Kidney epithelial cell (primary cell): ENCODE measurements around the gene XKR3. TPM values are rescaled to one million over a fixed set of nuclear protein-coding genes. Genes with fewer than 3 reads are reported as not detected.

ENCODE experiments used
- DNase-seq: peaks from one replicate; pipeline ENCODE4 v3.0.0-alpha.2; 2010; ENCODE audit warnings: low read depth
- H3K27me3 ChIP-seq: 2 replicates; pipeline ENCODE4 v1.6.0; 2011; ENCODE audit warnings: low read length; ENCODE audit not compliant: control insufficient read depth, insufficient read depth
- H3K36me3 ChIP-seq: 2 replicates; pipeline ENCODE4 v1.5.1; 2011; ENCODE audit warnings: low read length; ENCODE audit not compliant: control insufficient read depth, insufficient read depth
- H3K4me3 ChIP-seq: 2 replicates; pipeline ENCODE4 v1.5.1; 2011; ENCODE audit warnings: low read depth, mild to moderate bottlenecking, control low read depth, low read length
- total RNA-seq: library from RNA; depleted of rRNA; stranded (reverse); fragments of >200 nt; gene quantifications from 2 replicates; pipeline ENCODE4 v1.2.3, GENCODE V29; 2015
- TF ChIP-seq, protein P1 (sequence below): IDR thresholded peaks from 2 replicates; pipeline ENCODE4 v1.5.1; 2011; ENCODE audit warnings: mild to moderate bottlenecking, moderate library complexity, low read length, control low read depth, inconsistent platforms; ENCODE audit not compliant: insufficient read depth, poor library complexity, severe bottlenecking

The XKR3 gene
- total RNA-seq, 1 donor from 2014 or later, result not detected

DNA sequence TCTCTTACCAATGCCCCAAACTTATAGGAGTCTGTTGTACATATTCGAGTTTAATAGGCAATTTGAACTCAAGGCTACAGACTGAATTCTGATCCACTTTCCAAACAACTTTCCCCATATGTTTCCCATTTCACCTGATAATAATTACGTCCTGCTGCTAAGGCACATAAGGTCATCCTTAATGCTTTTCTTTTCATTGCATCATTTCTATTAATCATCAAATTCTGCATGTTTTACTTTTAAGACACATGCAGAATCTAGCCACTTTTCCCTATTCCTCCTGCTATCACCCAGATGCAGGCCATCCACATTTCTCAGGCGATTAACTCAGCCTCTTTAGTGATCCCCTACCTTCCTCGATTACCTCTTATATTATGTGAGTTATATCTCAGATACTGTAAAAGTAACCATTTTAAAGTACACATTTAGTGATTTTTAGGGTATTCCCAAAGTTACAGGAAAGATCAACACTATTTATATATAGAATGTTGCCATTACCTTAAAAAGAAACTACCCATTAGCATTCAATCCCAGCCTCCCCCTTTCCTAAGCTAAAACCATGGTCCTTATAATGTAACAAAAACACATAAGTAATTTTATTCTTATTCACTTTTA is 14.9 kb downstream of the XKR3 start:
- DNase-seq, result no peak
- no peaks in the 10 kb centered on the region for H3K27me3 ChIP-seq
- TF ChIP-seq, protein P1, sequence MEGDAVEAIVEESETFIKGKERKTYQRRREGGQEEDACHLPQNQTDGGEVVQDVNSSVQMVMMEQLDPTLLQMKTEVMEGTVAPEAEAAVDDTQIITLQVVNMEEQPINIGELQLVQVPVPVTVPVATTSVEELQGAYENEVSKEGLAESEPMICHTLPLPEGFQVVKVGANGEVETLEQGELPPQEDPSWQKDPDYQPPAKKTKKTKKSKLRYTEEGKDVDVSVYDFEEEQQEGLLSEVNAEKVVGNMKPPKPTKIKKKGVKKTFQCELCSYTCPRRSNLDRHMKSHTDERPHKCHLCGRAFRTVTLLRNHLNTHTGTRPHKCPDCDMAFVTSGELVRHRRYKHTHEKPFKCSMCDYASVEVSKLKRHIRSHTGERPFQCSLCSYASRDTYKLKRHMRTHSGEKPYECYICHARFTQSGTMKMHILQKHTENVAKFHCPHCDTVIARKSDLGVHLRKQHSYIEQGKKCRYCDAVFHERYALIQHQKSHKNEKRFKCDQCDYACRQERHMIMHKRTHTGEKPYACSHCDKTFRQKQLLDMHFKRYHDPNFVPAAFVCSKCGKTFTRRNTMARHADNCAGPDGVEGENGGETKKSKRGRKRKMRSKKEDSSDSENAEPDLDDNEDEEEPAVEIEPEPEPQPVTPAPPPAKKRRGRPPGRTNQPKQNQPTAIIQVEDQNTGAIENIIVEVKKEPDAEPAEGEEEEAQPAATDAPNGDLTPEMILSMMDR, result no peak
- H3K36me3 ChIP-seq, result no peaks in the 10 kb centered on the region
- H3K4me3 ChIP-seq, result no peak overlapping the region

DNA sequence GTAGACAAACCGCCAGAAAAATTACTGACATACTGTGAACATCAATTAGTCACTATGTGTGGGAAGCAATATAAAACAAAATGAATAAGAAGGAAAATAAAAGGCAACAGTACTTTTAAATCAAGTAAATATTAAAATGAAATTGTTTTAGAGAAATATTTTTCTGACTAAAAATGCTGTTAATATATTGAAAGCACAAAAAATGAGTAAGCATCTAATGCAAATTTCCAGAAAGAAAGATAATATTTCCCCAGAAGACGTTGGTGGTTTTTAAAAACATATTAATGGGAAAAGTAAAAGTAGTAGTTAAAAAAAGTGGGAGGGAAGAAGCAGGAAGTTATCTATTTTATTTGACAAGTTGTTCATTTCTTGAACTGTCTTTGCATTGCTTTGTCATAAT is 16.5 kb downstream of the XKR3 start:
- Histone ChIP-seq H3K27me3 (no peaks in the 10 kb centered on the region), H3K4me3 (no peak overlapping the region), H3K36me3 (no peaks in the 10 kb centered on the region)
- TF ChIP-seq, protein P1, result no peak
- DNase-seq, result no peak

DNA sequence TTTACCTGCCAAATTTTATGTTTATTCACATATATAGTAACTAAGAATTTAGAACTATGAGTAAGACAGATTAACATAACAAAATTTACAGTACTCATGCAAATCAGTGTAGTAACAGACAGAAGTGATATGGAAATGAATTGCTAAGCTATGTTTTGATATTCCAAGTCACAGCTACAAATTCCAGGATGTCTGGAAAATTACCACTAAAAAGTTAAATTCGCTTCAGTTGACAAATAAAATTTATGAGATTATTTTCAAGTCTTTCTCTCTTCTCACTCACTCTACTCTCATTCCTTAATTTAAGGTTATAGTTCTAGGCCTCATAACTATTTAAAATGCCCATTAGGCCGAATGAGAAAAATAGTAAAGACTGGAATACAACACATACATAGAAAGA is 18.1 kb downstream of the XKR3 start:
- Histone ChIP-seq H3K4me3 (no peak overlapping the region), H3K27me3 (no peaks in the 10 kb centered on the region), H3K36me3 (no peaks in the 10 kb centered on the region)
- DNase-seq, result no peak
- TF ChIP-seq, protein P1, result no peak

DNA sequence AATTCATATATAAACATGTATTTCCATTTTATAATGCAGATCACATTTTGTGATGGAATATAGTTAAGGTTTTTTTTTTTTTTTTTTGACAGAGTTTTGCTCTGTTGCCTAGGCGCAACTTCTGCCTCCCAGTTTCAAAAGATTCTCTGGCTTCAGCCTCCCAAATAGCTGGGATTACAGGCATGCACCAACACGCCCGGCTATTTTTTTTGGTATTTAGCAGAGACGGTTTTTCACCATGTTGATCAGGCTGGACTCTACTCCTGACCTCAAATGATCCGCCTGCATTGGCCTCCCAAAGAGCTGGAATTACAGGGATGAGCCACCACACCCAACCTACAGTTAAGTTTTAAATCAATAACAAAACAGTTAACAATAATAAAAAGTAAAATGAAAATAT is 18.8 kb downstream of the XKR3 start:
- Histone ChIP-seq H3K36me3 (no peaks in the 10 kb centered on the region), H3K27me3 (no peaks in the 10 kb centered on the region), H3K4me3 (no peak overlapping the region)
- TF ChIP-seq, protein P1, result no peak
- DNase-seq, result no peak

DNA sequence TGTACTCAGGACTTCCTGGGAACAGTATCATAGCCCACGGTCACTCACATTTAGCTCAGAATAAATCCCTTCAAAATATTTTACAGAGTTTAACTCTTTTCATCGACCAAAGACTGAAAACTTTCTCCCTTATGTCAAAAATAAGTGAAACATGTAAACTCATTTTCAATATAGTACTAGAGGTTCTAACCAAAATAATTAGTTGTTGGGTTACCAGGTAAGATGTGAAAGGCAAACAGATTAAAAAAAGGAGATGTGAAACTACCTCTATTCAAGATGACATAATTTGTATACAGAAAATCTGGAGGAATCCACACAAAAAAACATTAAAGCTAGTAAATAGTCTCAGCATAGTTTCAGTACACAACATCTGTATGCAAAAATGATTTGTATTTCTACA is 20.3 kb downstream of the XKR3 start:
- Histone ChIP-seq H3K4me3 (no peak overlapping the region), H3K27me3 (no peaks in the 10 kb centered on the region), H3K36me3 (no peaks in the 10 kb centered on the region)
- TF ChIP-seq, protein P1, result no peak
- no peak for DNase-seq

DNA sequence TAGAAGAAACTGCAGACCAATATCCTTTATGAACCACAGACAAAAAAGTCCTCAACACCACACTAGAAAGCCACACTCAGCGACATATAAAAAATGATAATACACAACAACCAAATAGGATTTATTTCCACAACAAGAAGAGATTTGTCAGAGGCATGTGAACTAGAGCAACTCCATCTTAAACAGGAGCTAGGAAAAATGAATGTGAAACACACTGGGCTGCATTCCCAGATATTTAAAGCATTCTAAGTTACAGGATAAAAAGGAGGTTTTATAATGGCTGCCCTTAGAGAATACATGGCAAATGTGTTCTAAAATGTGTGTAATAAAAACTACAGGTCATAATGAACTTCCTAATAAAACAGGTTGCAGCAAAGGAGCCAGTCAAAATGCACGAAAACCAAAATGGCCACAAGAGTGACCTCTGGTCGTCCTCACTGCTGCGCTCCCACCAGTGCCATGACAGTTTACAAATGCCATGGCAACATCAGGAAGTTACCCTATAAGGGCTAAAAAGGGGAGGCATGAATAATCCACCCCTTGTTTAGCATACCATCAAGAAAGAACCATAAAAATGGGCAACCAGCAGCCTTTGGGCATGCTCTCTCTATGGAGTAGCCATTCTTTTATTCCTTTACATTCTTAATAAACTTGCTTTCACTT is 21.8 kb downstream of the XKR3 start:
- no peak for DNase-seq
- no peak overlapping the region for H3K4me3 ChIP-seq
- TF ChIP-seq, protein P1, result no peak
- no peaks in the 10 kb centered on the region for H3K27me3 ChIP-seq
- no peaks in the 10 kb centered on the region for H3K36me3 ChIP-seq
